Thoracic aorta (tissue), 2 donors: ENCODE data around the gene BSN. TPM values are rescaled to one million over a fixed set of nuclear protein-coding genes. Genes with fewer than 3 reads are reported as not detected.

Experiments
- ATAC-seq: fragments of 150-250 bp; one replicate; pipeline ENCODE4 v1.8.0; 2017; ENCODE audit warnings: low read depth; ENCODE audit not compliant: insufficient number of reproducible peaks, low FRiP score
- DNase-seq: peaks from one replicate; pipeline ENCODE4 v3.0.0-alpha.2; 2020; ENCODE audit warnings: low spot score
- H3K27ac ChIP-seq, 2 donors: fragments of 200-600 bp; sonication (generic); 1 replicate in 1 of 2; 2 replicates in 1 of 2; pipeline ENCODE4 v1.5.1; 2016; ENCODE audit warnings: mild to moderate bottlenecking in 2 of 2, moderate library complexity in 2 of 2
- H3K27me3 ChIP-seq: fragments of 200-600 bp; sonication (generic); replicated peaks from 2 replicates; pipeline ENCODE4 v1.6.0; 2016; ENCODE audit warnings: mild to moderate bottlenecking; ENCODE audit not compliant: insufficient read depth
- H3K36me3 ChIP-seq: fragments of 200-600 bp; sonication (generic); one replicate; pipeline ENCODE4 v1.5.1; 2016
- H3K4me1 ChIP-seq, 2 donors: fragments of 200-600 bp; sonication (generic); 1 replicate in 1 of 2; 2 replicates in 1 of 2; pipeline versions ENCODE4 v1.5.1 to v1.6.0; 2016; ENCODE audit warnings: low read depth in 2 of 2, mild to moderate bottlenecking in 1 of 2; ENCODE audit not compliant: control insufficient read depth in 1 of 2
- H3K4me3 ChIP-seq: fragments of 200-600 bp; sonication (generic); 2 replicates; pipeline ENCODE4 v1.5.1; 2016; ENCODE audit warnings: mild to moderate bottlenecking
- H3K9me3 ChIP-seq: fragments of 200-600 bp; sonication (generic); 2 replicates; pipeline ENCODE4 v1.5.1; 2016
- CTCF ChIP-seq: fragments of 200-600 bp; sonication (generic); IDR thresholded peaks from one replicate; pipeline ENCODE4 v1.5.1; 2019; ENCODE audit warnings: antibody characterized with exemption
- total RNA-seq, 2 donors: library from RNA; depleted of rRNA; stranded (reverse); fragments of >200 nt; gene quantifications; one replicate each; pipeline versions ENCODE4 v1.1.0 to v1.2.3, GENCODE V29; 2016

BSN gene
- total RNA-seq, 2 donors from 2014 or later: 0.27 to 0.35 TPM

GRCh38 chr3:49531715-49532114, 22.6 kb upstream of the BSN start:
- peaks cover 36% of the 10 kb centered on the region for H3K36me3 ChIP-seq
- H3K27me3 ChIP-seq: no peaks in the 10 kb centered on the region
- ATAC-seq (no peak), DNase-seq (no peak)
- no peaks in the 10 kb centered on the region for H3K4me1 ChIP-seq
- H3K27ac ChIP-seq: no peak overlapping the region
- TF ChIP-seq CTCF: no peak
- no peaks in the 10 kb centered on the region for H3K9me3 ChIP-seq
- H3K4me3 ChIP-seq: no peak overlapping the region

GRCh38 chr3:49533031-49533430, 21.2 kb upstream of the BSN start:
- Histone ChIP-seq H3K4me3 (no peak overlapping the region), H3K27me3 (no peaks in the 10 kb centered on the region), H3K27ac (no peak overlapping the region), H3K36me3 (peaks cover 36% of the 10 kb centered on the region), H3K9me3 (no peaks in the 10 kb centered on the region), H3K4me1 (no peaks in the 10 kb centered on the region)
- ATAC-seq (no peak), DNase-seq (no peak)
- no peak for TF ChIP-seq CTCF

GRCh38 chr3:49533786-49534519, 20.3 kb upstream of the BSN start:
- ATAC-seq (no peak), DNase-seq (no peak)
- Histone ChIP-seq H3K4me3 (no peak overlapping the region), H3K36me3 (peaks cover 36% of the 10 kb centered on the region), H3K27ac (no peak overlapping the region), H3K4me1 (no peaks in the 10 kb centered on the region), H3K9me3 (no peaks in the 10 kb centered on the region), H3K27me3 (no peaks in the 10 kb centered on the region)
- TF ChIP-seq CTCF: no peak

GRCh38 chr3:49534581-49535441, 19.5 kb upstream of the BSN start:
- TF ChIP-seq CTCF: no peak
- DNase-seq: no peak
- peaks cover 36% of the 10 kb centered on the region for H3K36me3 ChIP-seq
- H3K27ac ChIP-seq: no peak overlapping the region
- H3K4me3 ChIP-seq: no peak overlapping the region
- ATAC-seq: no peak
- no peaks in the 10 kb centered on the region for H3K27me3 ChIP-seq
- no peaks in the 10 kb centered on the region for H3K4me1 ChIP-seq
- no peaks in the 10 kb centered on the region for H3K9me3 ChIP-seq
